T follicular helper cell (primary cell): ENCODE results near the gene SPPL3.

ENCODE experiments used
- DNase-seq: peaks from one replicate; pipeline ENCODE4 v3.0.0-alpha.2; 2020; ENCODE audit warnings: low read depth

The SPPL3 gene

GRCh38 chr12:120721866-120722265 is 182.3 kb downstream of the SPPL3 start:
- DNase-seq: no peak

DNA sequence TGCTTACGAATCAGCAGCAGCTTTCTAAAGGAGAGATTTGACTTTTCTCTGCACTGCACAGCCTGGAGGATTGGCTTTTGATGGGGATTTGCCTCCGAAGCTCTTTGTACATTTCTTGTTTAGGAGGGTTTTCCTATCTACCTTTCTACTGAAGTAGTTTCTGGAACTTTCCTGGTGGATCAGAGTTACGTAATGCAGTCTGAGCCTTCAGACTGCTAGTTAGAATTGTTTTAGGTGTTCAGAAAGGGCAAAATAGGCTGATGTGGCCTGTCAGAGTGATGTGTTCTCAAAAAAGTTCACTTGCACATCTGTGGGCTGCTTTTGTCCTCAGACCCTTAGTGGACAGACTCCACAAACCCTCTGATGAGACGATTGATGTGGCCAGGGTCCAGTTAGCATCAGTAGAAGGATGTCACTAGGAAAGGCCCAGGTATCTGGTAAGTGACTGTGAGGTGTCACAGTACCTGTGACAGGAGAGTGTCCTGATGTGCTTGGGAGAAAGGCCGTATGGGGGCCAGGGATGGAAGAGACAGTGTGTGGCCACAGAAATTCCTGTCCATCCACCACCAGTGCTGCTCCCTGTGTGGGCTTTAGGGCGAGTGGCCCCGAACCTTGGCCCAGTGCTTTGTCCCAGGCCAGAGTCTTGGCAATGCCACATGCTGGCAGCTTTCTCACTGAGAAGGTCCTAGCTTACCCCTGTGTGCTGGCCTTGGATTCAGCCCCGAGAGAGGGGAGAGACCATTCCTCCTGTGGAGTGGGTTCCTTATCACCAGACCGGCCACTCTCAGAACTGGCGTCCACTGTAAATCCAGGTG is 183.0 kb downstream of the SPPL3 start:
- DNase-seq: no peak

DNA sequence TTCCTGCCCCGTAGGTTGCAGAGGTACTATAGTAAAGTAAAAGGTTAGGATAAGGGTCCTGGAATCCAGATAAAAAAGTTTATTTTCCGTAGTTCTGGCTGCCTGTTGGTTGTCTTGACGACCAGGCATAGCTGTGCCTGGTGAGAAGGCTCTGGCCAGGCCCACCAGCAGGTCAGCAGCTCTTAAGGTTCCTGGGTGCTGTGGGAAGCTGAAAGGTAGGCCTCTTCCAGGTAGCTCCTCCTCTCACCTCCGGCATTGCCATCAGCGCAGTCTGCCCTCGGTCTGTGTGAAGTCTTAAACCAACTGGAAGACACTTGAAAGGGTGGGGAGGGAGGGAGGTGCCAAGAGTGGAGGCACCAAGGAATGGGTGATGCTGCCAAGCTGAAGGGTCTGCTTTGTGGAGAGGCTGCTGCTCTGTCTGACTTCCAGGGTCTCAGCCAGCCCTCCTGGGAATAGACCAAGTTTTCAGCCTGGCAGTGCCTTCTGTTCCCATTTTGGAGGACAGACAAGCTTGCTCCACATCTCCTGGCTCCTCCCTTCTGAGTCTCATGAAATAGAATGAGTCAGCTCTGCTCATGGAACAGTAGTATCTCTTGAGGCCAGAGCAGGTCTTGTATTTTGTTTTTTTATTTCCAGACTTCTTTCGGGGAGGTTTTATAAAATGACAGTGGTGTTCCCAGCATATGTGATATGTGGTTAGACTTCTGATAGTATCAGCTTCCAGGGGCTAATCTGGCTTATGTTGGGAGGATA is 183.7 kb downstream of the SPPL3 start:
- no peak for DNase-seq

DNA sequence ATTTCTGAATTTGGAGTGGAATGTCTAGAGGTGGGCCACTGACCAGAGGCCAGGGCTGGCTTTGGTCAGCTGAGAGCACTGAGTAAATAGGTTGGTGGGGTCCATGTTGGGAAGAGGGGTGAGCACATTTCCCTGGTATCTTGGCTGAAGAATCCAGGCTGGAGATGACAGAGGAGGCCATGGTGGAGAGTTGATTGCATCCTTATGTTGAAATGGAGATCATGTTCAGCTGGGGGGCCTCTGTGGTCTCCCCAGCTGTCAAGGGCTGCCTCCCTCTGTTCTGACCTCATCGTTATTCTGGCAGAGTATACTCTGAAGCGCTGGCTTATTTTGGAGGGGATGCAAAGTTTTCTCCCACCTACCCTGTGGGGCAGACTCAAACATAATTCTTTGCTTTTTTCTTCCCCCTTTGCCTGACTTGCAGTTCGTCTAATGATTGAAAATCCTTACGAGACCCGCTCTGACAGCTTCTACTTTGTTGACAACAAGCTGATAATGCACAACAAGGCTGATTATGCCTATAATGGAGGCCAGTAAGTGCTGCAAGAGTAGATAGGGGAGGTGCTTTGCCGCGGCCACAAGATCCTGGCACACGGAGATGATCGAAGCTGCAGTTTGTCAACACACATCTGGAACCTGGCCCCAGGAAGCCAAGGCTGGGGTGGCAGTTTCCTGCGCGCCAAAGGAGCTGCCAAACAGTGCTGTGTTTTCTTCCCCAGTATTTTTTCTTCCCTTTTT is 184.5 kb downstream of the SPPL3 start:
- no peak for DNase-seq

DNA sequence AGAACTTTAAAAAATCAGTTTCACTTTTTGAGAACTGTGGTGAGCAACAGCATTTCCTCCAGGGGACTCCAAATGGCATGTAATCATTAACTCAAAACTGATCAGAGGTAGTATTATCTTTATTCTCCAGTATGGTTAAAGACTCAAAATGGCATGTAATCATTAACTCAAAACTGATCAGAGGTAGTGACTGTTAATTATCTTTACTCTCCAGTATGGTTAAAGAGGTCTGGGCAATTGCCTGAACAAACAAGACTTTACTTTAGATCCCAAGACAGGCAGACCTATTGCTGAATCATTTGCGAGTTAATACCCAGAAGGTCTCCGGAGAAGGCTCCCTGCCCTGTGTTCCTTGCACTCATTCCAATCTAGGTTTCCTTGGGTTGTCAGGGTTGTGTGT is 185.1 kb downstream of the SPPL3 start:
- DNase-seq: no peak

- no peak for DNase-seq
These were observed 186.1 kb downstream of the SPPL3 start for GRCh38 chr12:120718055-120718454.

GRCh38 chr12:120713861-120714482 is 190.2 kb downstream of the SPPL3 start:
- DNase-seq: peak; percentile 55

DNA sequence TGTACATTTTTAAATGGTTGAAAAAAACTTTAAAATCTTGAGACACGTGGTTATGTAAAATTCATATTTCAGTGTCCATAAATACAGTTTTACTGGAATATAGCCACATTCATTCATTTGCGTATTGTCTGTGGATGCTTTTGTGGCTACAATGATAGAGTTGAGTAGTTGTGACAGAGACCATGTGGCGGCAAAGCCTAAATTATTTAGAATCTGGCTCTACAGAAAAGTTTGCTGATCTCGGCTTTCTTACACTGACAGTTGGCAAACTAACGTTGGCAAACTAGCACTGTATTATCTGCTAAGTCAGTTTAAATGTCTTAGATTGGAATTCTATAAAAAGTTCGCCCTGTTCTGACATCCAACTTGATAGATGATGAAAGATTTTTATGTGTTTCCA is 191.5 kb downstream of the SPPL3 start:
- DNase-seq: no peak
